Psoas muscle (tissue), 8 donors: ENCODE measurements around the gene SLC9A4. TPM values are rescaled to one million over a fixed set of nuclear protein-coding genes. Genes with fewer than 3 reads are reported as not detected.

Source experiments
- ATAC-seq, 4 donors: fragments of 200-7000 bp; cut with Tn5 transposase; one replicate each; pipeline ENCODE4 v1.9.1; 2020; ENCODE audit warnings: moderate library complexity in 3 of 4, mild to moderate bottlenecking in 2 of 4
- DNase-seq, 2 donors: peaks; one replicate each; pipeline ENCODE4 v3.0.0-alpha.2; 2020
- H3K27ac ChIP-seq: fragments of 200-600 bp; one replicate; pipeline ENCODE4 v1.8.0; 2022
- H3K27me3 ChIP-seq, 3 donors: fragments of 200-600 bp in 1 of 3; one replicate each; pipeline versions ENCODE4 v1.6.1 to v1.8.0; 2013 to 2022; ENCODE audit warnings: low read length in 2 of 3, mild to moderate bottlenecking in 2 of 3, moderate library complexity in 1 of 3; ENCODE audit not compliant: insufficient read depth in 3 of 3
- H3K36me3 ChIP-seq, 2 donors: fragments of 200-600 bp in 1 of 2; one replicate each; pipeline versions ENCODE4 v1.6.1 to v1.8.0; 2013 to 2022; ENCODE audit warnings: low read depth in 1 of 2, mild to moderate bottlenecking in 1 of 2, moderate library complexity in 1 of 2; ENCODE audit not compliant: insufficient read depth in 1 of 2
- H3K4me1 ChIP-seq: fragments of 200-600 bp; one replicate; pipeline ENCODE4 v1.8.0; 2022
- H3K4me3 ChIP-seq: fragments of 200-600 bp; one replicate; pipeline ENCODE4 v1.8.0; 2022; ENCODE audit warnings: mild to moderate bottlenecking
- H3K9me3 ChIP-seq: fragments of 200-600 bp; one replicate; pipeline ENCODE4 v1.8.0; 2022
- WGBS, 3 donors: extraction: QIAGEN DNeasy Blood & Tissue Kit; methylation state at CpG; one replicate each; pipeline versions ENCODE4 v1.1.6 to v1.1.7; 2013; 5-methylcytosine and 5-hydroxymethylcytosine counted together
- intact Hi-C, 2 donors: fragments of 100-400 bp; cut with DNase I; formaldehyde crosslinking; loops; one replicate each; pipeline versions ENCODE4 v1.11.0 to v1.14.2; 2022
- polyA plus RNA-seq, 3 donors: library from polyadenylated mRNA; stranded (reverse); fragments of 200-250 nt; gene quantifications; one replicate each; pipeline ENCODE4 v1.2.3, GENCODE V29; 2013
- total RNA-seq, 4 donors: library from RNA; stranded (reverse); fragmentation: NEBNext Ultra II Directional in 2 of 4; extraction: Animal tissue kit (Norgen Biotek cat#: 25700) in 2 of 4; gene quantifications; one replicate each; pipeline versions ENCODE4 v1.2.1 to v1.2.4, GENCODE V29; 2021 to 2023
- TF ChIP-seq, protein P1 (sequence below): fragments of 200-600 bp; IDR thresholded peaks from one replicate; pipeline ENCODE4 v1.8.0; 2022; ENCODE audit warnings: antibody characterized with exemption
- donor health status: healthy with polysubstance abuse.
- donor health status: DM: no; HTN: no; CAD: no; lungs with moderate emphysema.
- donor health status: Bipolar disorder and iron deficiency.
- donor health status: healthy.
- donor health status: DM: yes; HTN: yes; CAD: no.
- donor health status: DM: no; HTN: no; CAD: no.
- donor health status: DM: no; HTN: no; CAD: no.
- donor health status: DM: yes; HTN: yes; CAD: no.

Gene SLC9A4
- total and polyA plus RNA-seq, 7 donors = 0.08 TPM; not detected in 6

GRCh38 chr2:102434655-102435381 lies 38.2 kb upstream of the SLC9A4 start:
- Histone ChIP-seq H3K27ac (no peak overlapping the region), H3K4me1 (no peaks in the 10 kb centered on the region), H3K4me3 (no peak overlapping the region), H3K9me3 (no peaks in the 10 kb centered on the region), H3K36me3 (no peaks in the 10 kb centered on the region), H3K27me3 (no peaks in the 10 kb centered on the region)
- TF ChIP-seq, protein P1, sequence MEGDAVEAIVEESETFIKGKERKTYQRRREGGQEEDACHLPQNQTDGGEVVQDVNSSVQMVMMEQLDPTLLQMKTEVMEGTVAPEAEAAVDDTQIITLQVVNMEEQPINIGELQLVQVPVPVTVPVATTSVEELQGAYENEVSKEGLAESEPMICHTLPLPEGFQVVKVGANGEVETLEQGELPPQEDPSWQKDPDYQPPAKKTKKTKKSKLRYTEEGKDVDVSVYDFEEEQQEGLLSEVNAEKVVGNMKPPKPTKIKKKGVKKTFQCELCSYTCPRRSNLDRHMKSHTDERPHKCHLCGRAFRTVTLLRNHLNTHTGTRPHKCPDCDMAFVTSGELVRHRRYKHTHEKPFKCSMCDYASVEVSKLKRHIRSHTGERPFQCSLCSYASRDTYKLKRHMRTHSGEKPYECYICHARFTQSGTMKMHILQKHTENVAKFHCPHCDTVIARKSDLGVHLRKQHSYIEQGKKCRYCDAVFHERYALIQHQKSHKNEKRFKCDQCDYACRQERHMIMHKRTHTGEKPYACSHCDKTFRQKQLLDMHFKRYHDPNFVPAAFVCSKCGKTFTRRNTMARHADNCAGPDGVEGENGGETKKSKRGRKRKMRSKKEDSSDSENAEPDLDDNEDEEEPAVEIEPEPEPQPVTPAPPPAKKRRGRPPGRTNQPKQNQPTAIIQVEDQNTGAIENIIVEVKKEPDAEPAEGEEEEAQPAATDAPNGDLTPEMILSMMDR = no peak
- intact Hi-C loops = no loop called here
- WGBS, 3 donors = 89 to 93% (median 92%) methylated on average over 2 of the region's 2 CpGs
- no peak for DNase-seq
- ATAC-seq = no peak

GRCh38 chr2:102435741-102436140 lies 37.3 kb upstream of the SLC9A4 start:
- H3K27me3 ChIP-seq = no peaks in the 10 kb centered on the region
- no peaks in the 10 kb centered on the region for H3K4me1 ChIP-seq
- intact Hi-C loops = no loop called here
- no peak for DNase-seq
- no peak overlapping the region for H3K27ac ChIP-seq
- TF ChIP-seq, protein P1 = no peak
- no peaks in the 10 kb centered on the region for H3K36me3 ChIP-seq
- 79 to 93% (median 88%) methylated on average over 2 of the region's 2 CpGs for WGBS, 3 donors
- no peak overlapping the region for H3K4me3 ChIP-seq
- H3K9me3 ChIP-seq = no peaks in the 10 kb centered on the region
- ATAC-seq = no peak

DNA sequence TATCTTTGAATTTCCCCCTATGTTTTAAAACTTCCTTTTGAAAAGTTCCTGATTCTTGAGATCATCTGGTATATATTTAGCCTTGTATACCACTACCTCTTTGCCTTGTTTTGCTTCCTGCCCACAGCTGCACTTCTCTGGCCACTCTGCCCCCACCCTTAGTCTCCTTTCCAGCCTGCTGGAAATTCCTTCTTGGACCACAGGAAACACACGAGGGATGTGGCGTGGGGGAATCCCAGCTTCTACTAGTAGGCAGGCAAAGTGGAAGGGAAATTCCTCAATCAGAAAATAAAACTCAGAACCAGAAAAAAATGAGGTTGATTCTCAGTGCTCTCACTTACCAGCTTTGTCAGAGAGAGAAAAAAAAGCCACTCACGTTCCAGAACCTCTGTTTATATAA lies 36.7 kb upstream of the SLC9A4 start:
- intact Hi-C loops = no loop called here
- Histone ChIP-seq H3K4me3 (no peak overlapping the region), H3K27ac (no peak overlapping the region), H3K9me3 (no peaks in the 10 kb centered on the region), H3K4me1 (no peaks in the 10 kb centered on the region), H3K27me3 (no peaks in the 10 kb centered on the region), H3K36me3 (no peaks in the 10 kb centered on the region)
- TF ChIP-seq, protein P1 = no peak
- no peak for DNase-seq
- no peak for ATAC-seq
- WGBS, 3 donors = 24 to 27% (median 27%) methylated on average over 3 of the region's 3 CpGs

DNA sequence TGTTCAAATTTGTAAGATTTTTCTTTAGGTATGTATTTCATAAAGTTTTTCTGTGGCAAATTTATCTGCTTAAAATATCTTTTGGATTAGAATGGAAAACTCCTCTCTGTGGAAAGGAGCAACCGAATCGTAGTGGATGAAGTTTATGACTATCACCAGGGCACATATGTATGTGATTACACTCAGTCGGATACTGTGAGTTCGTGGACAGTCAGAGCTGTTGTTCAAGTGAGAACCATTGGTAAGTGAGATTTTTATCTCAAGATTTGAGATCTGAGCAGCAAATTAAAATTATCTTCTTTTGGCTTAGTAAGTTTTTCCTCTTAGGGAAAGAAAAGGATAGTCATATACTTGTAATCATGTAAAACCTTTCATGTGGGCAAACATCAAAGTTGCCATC lies 35.9 kb upstream of the SLC9A4 start:
- no peaks in the 10 kb centered on the region for H3K27me3 ChIP-seq
- DNase-seq (no peak), ATAC-seq (no peak)
- no peaks in the 10 kb centered on the region for H3K36me3 ChIP-seq
- no peaks in the 10 kb centered on the region for H3K4me1 ChIP-seq
- no peak overlapping the region for H3K27ac ChIP-seq
- H3K9me3 ChIP-seq = no peaks in the 10 kb centered on the region
- H3K4me3 ChIP-seq = no peak overlapping the region
- TF ChIP-seq, protein P1 = no peak
- WGBS, 3 donors = 78 to 80% (median 80%) methylated on average over 4 of the region's 4 CpGs
- intact Hi-C loops = no loop called here

DNA sequence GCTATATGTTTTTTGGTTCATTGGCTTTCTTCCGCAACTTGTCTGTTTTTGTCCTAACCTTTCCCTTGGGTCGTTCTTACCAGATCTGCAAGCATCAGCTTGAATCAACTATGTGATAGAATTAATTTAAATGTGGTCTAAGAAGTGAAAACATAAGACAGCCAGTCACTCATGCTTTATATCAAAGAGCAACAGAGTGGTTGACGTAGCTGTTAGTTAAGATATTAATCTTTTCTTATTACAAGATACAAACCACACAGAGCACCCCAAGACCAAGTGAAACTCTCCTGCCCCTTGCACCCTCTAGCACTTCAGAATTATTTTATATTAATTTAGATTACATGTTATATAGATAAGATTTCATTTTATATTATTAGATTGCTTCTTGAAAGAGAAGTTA lies 34.9 kb upstream of the SLC9A4 start:
- no peak for ATAC-seq
- H3K36me3 ChIP-seq = no peaks in the 10 kb centered on the region
- no peaks in the 10 kb centered on the region for H3K9me3 ChIP-seq
- no peak overlapping the region for H3K4me3 ChIP-seq
- no peak for DNase-seq
- no peaks in the 10 kb centered on the region for H3K4me1 ChIP-seq
- WGBS, 3 donors = 91 to 94% (median 91%) methylated on average over 3 of the region's 3 CpGs
- H3K27ac ChIP-seq = no peak overlapping the region
- intact Hi-C loops = no loop called here
- no peaks in the 10 kb centered on the region for H3K27me3 ChIP-seq
- TF ChIP-seq, protein P1 = no peak
